ENCODE data around the gene EGFR.

The EGFR gene

GRCh38 chr7:55065079-55065478 lies 46.3 kb downstream of the EGFR start:
- H3K4me2 ChIP-seq (ENCODE audit: low read length): no peak overlapping the region
- no peak overlapping the region for H3K27ac ChIP-seq (ENCODE audit: low read depth, low read length, poor library complexity, severe bottlenecking)
- H4K20me1 ChIP-seq (ENCODE audit: insufficient read depth, low read length): no peaks in the 10 kb centered on the region
- TF ChIP-seq CTCF (IDR thresholded peaks at IDR 0.05; ENCODE audit: low read length) (no peak), EZH2 (IDR thresholded peaks at IDR 0.05; ENCODE audit: borderline replicate concordance, low read length) (no peak)
- no peaks in the 10 kb centered on the region for H3K9me3 ChIP-seq (ENCODE audit: low read length)
- no peaks in the 10 kb centered on the region for H3K36me3 ChIP-seq (ENCODE audit: insufficient read depth, low read length)
- H3K9ac ChIP-seq (ENCODE audit: low read length): no peak overlapping the region
- H3K9me2 ChIP-seq (ENCODE audit: low read depth, low read length): no peaks in the 10 kb centered on the region
- H3K27me3 ChIP-seq (ENCODE audit: insufficient read depth, low read length): 0 out of 2 replicates have a peak, but pooled peaks cover 6% of the 10 kb centered on the region
- H2AFZ ChIP-seq (ENCODE audit: low read length): no peak overlapping the region
- no peak overlapping the region for H3K4me3 ChIP-seq (ENCODE audit: low read depth, low read length, poor library complexity, severe bottlenecking)
- H3K79me2 ChIP-seq (ENCODE audit: insufficient read depth, low read length): no peaks in the 10 kb centered on the region
- H3F3A ChIP-seq (ENCODE audit: insufficient read depth, low read length): no peaks in the 10 kb centered on the region
- no peaks in the 10 kb centered on the region for H3K4me1 ChIP-seq (ENCODE audit: insufficient read depth, low read length, severe bottlenecking)

GRCh38 chr7:55065511-55066229 lies 46.9 kb downstream of the EGFR start:
- peaks cover 11% of the 10 kb centered on the region; the same call in 1 of the 2 replicates for H3K27me3 ChIP-seq (ENCODE audit: insufficient read depth, low read length)
- no peak overlapping the region for H2AFZ ChIP-seq (ENCODE audit: low read length)
- H3F3A ChIP-seq (ENCODE audit: insufficient read depth, low read length): no peaks in the 10 kb centered on the region
- H3K79me2 ChIP-seq (ENCODE audit: insufficient read depth, low read length): no peaks in the 10 kb centered on the region
- H3K4me2 ChIP-seq (ENCODE audit: low read length): no peak overlapping the region
- no peaks in the 10 kb centered on the region for H3K4me1 ChIP-seq (ENCODE audit: insufficient read depth, low read length, severe bottlenecking)
- H3K27ac ChIP-seq (ENCODE audit: low read depth, low read length, poor library complexity, severe bottlenecking): no peak overlapping the region
- H3K9me2 ChIP-seq (ENCODE audit: low read depth, low read length): no peaks in the 10 kb centered on the region
- no peak overlapping the region for H3K4me3 ChIP-seq (ENCODE audit: low read depth, low read length, poor library complexity, severe bottlenecking)
- no peaks in the 10 kb centered on the region for H3K36me3 ChIP-seq (ENCODE audit: insufficient read depth, low read length)
- H3K9ac ChIP-seq (ENCODE audit: low read length): no peak overlapping the region
- H3K9me3 ChIP-seq (ENCODE audit: low read length): no peaks in the 10 kb centered on the region
- no peaks in the 10 kb centered on the region for H4K20me1 ChIP-seq (ENCODE audit: insufficient read depth, low read length)
- TF ChIP-seq CTCF (IDR thresholded peaks at IDR 0.05; ENCODE audit: low read length) (no peak), EZH2 (IDR thresholded peaks at IDR 0.05; ENCODE audit: borderline replicate concordance, low read length) (no peak)

GRCh38 chr7:55066524-55066923 lies 47.7 kb downstream of the EGFR start:
- H3K79me2 ChIP-seq (ENCODE audit: insufficient read depth, low read length): no peaks in the 10 kb centered on the region
- no peak overlapping the region for H3K9ac ChIP-seq (ENCODE audit: low read length)
- H3K9me2 ChIP-seq (ENCODE audit: low read depth, low read length): no peaks in the 10 kb centered on the region
- no peaks in the 10 kb centered on the region for H3F3A ChIP-seq (ENCODE audit: insufficient read depth, low read length)
- H3K9me3 ChIP-seq (ENCODE audit: low read length): no peaks in the 10 kb centered on the region
- H2AFZ ChIP-seq (ENCODE audit: low read length): no peak overlapping the region
- H3K4me3 ChIP-seq (ENCODE audit: low read depth, low read length, poor library complexity, severe bottlenecking): no peak overlapping the region
- no peaks in the 10 kb centered on the region for H3K4me1 ChIP-seq (ENCODE audit: insufficient read depth, low read length, severe bottlenecking)
- H3K27me3 ChIP-seq (ENCODE audit: insufficient read depth, low read length): peaks cover 14% of the 10 kb centered on the region; the same call in 1 of the 2 replicates
- H4K20me1 ChIP-seq (ENCODE audit: insufficient read depth, low read length): no peaks in the 10 kb centered on the region
- H3K36me3 ChIP-seq (ENCODE audit: insufficient read depth, low read length): no peaks in the 10 kb centered on the region
- TF ChIP-seq CTCF (IDR thresholded peaks at IDR 0.05; ENCODE audit: low read length) (no peak), EZH2 (IDR thresholded peaks at IDR 0.05; ENCODE audit: borderline replicate concordance, low read length) (no peak)
- no peak overlapping the region for H3K4me2 ChIP-seq (ENCODE audit: low read length)
- H3K27ac ChIP-seq (ENCODE audit: low read depth, low read length, poor library complexity, severe bottlenecking): no peak overlapping the region

All from OCI-LY1 (cell line).